Stimulated activated CD8-positive, alpha-beta memory T cell treated with anti-CD3 and anti-CD28 coated beads, Interleukin-4, amount 100 ng/mL, for 4 hours (primary cell): ENCODE results near the gene C17orf78.
"Not testable (repeated sequence)": the region's sequence is repeated elsewhere in the genome, so short reads cannot be mapped to it uniquely, and the experiment has no call there.

Experiments used
- DNase-seq, 2 donors: peaks; one replicate each; pipeline ENCODE4 v3.0.0-alpha.2; 2020; ENCODE audit warnings: low read depth in 2 of 2, low spot score in 1 of 2

Gene C17orf78

GRCh38 chr17:37430051-37430627 is 54.4 kb downstream of the C17orf78 start:
- no peak for DNase-seq

GRCh38 chr17:37432671-37433070 is 56.9 kb downstream of the C17orf78 start:
- DNase-seq, result no peak

GRCh38 chr17:37438141-37438540 is 62.4 kb downstream of the C17orf78 start:
- no peak for DNase-seq

- no peak for DNase-seq
Observed at GRCh38 chr17:37440424-37440823, 64.6 kb downstream of the C17orf78 start.

- not testable (repeated sequence) for DNase-seq
Observed at GRCh38 chr17:37441369-37442014, 65.7 kb downstream of the C17orf78 start.
